Occipital lobe (tissue), 2 donors: ENCODE data around the gene APOL1. TPM values are rescaled to one million over a fixed set of nuclear protein-coding genes. Genes with fewer than 3 reads are reported as not detected.
"Not testable (repeated sequence)": the region's sequence is repeated elsewhere in the genome, so short reads cannot be mapped to it uniquely, and the experiment has no call there.

Experiments
- DNase-seq: peaks from one replicate; lab custom pipeline; 2025; lab: John Stamatoyannopoulos, UW
- total RNA-seq: library from RNA; depleted of rRNA; stranded (reverse); fragments of >200 nt; gene quantifications from one replicate; pipeline ENCODE4 v1.2.3, GENCODE V29; 2014

Gene APOL1
- total RNA-seq: 1.4 TPM

GRCh38 chr22:36252754-36253522 lies at the start of gene APOL1:
APOL1 (plus strand) TSS chr22:36253133; CDS start chr22:36254956, 1,823 bp downstream.
- no peak for DNase-seq

GRCh38 chr22:36203441-36203840 lies 49.5 kb upstream of the APOL1 start:
- not testable (repeated sequence) for DNase-seq

GRCh38 chr22:36204001-36204631 lies 48.8 kb upstream of the APOL1 start:
- DNase-seq: no peak

GRCh38 chr22:36204632-36205015 lies 48.3 kb upstream of the APOL1 start:
- DNase-seq: no peak

- DNase-seq: not testable (repeated sequence)
These were observed 47.4 kb upstream of the APOL1 start for GRCh38 chr22:36205573-36205972.

- DNase-seq: no peak
These were observed 46.7 kb upstream of the APOL1 start for GRCh38 chr22:36206255-36206654.

- no peak for DNase-seq
These were observed 44.7 kb upstream of the APOL1 start for GRCh38 chr22:36208162-36208765.

- DNase-seq: no peak
These were observed 44.0 kb upstream of the APOL1 start for GRCh38 chr22:36208914-36209313.

- DNase-seq: not testable (repeated sequence)
These were observed 43.4 kb upstream of the APOL1 start for GRCh38 chr22:36209488-36209908.

GRCh38 chr22:36210224-36210623 lies 42.7 kb upstream of the APOL1 start:
- DNase-seq: no peak

- DNase-seq: no peak
These were observed 41.6 kb upstream of the APOL1 start for GRCh38 chr22:36211237-36211861.

GRCh38 chr22:36212901-36213300 lies 40.0 kb upstream of the APOL1 start:
- DNase-seq: no peak

- no peak for DNase-seq
These were observed 39.3 kb upstream of the APOL1 start for GRCh38 chr22:36213586-36213985.

- no peak for DNase-seq
These were observed 37.0 kb upstream of the APOL1 start for GRCh38 chr22:36215981-36216380.

GRCh38 chr22:36218648-36219193 lies 34.2 kb upstream of the APOL1 start:
- no peak for DNase-seq

GRCh38 chr22:36220451-36220921 lies 32.4 kb upstream of the APOL1 start:
- no peak for DNase-seq

- peak; percentile 25 for DNase-seq
These were observed 30.9 kb upstream of the APOL1 start for GRCh38 chr22:36221799-36222751.

- DNase-seq: no peak
These were observed 30.0 kb upstream of the APOL1 start for GRCh38 chr22:36222887-36223450.

GRCh38 chr22:36223504-36223903 lies 29.4 kb upstream of the APOL1 start:
- DNase-seq: no peak

GRCh38 chr22:36224245-36224644 lies 28.7 kb upstream of the APOL1 start:
- no peak for DNase-seq
